CD4-positive, alpha-beta T cell (primary cell): ENCODE data around the gene EQTN. TPM values are rescaled to one million over a fixed set of nuclear protein-coding genes. Genes with fewer than 3 reads are reported as not detected.

Experiments used
- ATAC-seq: fragments of 200-7000 bp; cut with Tn5 transposase; one replicate; pipeline ENCODE4 v1.10.0; 2022; ENCODE audit warnings: mild to moderate bottlenecking; ENCODE audit not compliant: poor library complexity
- CTCF ChIA-PET: fragments of 350-600 bp; sonication (Branson Sonifier 250); formaldehyde crosslinking; loops from one replicate; lab custom pipeline; 2021; ENCODE audit warnings: antibody characterized with exemption, inconsistent platforms; lab: Charles Lee
- POLR2A ChIA-PET: fragments of 350-600 bp; sonication (Branson Sonifier 250); formaldehyde crosslinking; loops from one replicate; lab custom pipeline; 2021; ENCODE audit warnings: antibody characterized with exemption, inconsistent platforms; lab: Charles Lee
- DNase-seq, 14 experiments: peaks; one replicate each; pipeline ENCODE4 v3.0.0-alpha.2; 2013 to 2020; ENCODE audit warnings: mixed read lengths in 2 of 14
- H3K27ac ChIP-seq, 2 donors: one replicate each; pipeline versions ENCODE4 v1.5.1 to v1.7.0; 2013; ENCODE audit warnings: low read length in 2 of 2, low read depth in 1 of 2, mild to moderate bottlenecking in 1 of 2
- H3K27me3 ChIP-seq, 2 experiments: 1 replicate in 1 of 2; 2 replicates in 1 of 2; pipeline versions ENCODE4 v1.6.1 to v1.7.0; 2013; ENCODE audit warnings: low read length in 2 of 2, control low read depth in 1 of 2, mild to moderate bottlenecking in 1 of 2, moderate library complexity in 1 of 2; ENCODE audit not compliant: insufficient read depth in 2 of 2, control insufficient read depth in 1 of 2
- H3K36me3 ChIP-seq: one replicate; pipeline ENCODE4 v1.6.1; 2013; ENCODE audit warnings: low read length, control low read depth; ENCODE audit not compliant: insufficient read depth
- H3K4me1 ChIP-seq: one replicate; pipeline ENCODE4 v1.6.1; 2013; ENCODE audit warnings: low read length, control low read depth; ENCODE audit not compliant: insufficient read depth
- H3K4me3 ChIP-seq: one replicate; pipeline ENCODE4 v1.5.1; 2013; ENCODE audit warnings: mild to moderate bottlenecking, low read length, moderate library complexity
- H3K9me3 ChIP-seq, 2 experiments: 1 replicate in 1 of 2; 2 replicates in 1 of 2; pipeline versions ENCODE4 v1.6.1 to v1.7.0; 2013; ENCODE audit warnings: low read length in 2 of 2, mild to moderate bottlenecking in 2 of 2, control low read depth in 1 of 2, moderate library complexity in 1 of 2; ENCODE audit not compliant: control insufficient read depth in 1 of 2, insufficient read depth in 1 of 2
- H3K27ac Mint-ChIP-seq: one replicate; pipeline ENCODE4 v1.8.0; 2020; ENCODE audit warnings: mixed read lengths
- H3K27me3 Mint-ChIP-seq: one replicate; pipeline ENCODE4 v1.8.0; 2021; ENCODE audit warnings: mixed read lengths
- H3K36me3 Mint-ChIP-seq: one replicate; pipeline ENCODE4 v1.8.0; 2021; ENCODE audit warnings: low read depth, mixed read lengths
- H3K4me1 Mint-ChIP-seq: one replicate; pipeline ENCODE4 v1.8.0; 2021; ENCODE audit warnings: low read depth, mixed read lengths
- H3K4me3 Mint-ChIP-seq: one replicate; pipeline ENCODE4 v1.8.0; 2020; ENCODE audit warnings: mild to moderate bottlenecking, mixed read lengths
- H3K9me3 Mint-ChIP-seq: one replicate; pipeline ENCODE4 v1.8.0; 2020; ENCODE audit warnings: mixed read lengths
- intact Hi-C, 2 experiments: fragments of 100-400 bp; cut with DNase I in 1 of 2; cut with micrococcal nuclease in 1 of 2; formaldehyde crosslinking; loops; one replicate each; pipeline versions ENCODE4 v1.15.1 to v1.9.0; 2023 to 2025; cut with DNase I, micrococcal nuclease
- total RNA-seq, 174 experiments: library from RNA in 2 of 174; stranded (reverse) in 2 of 174; gene quantifications; one replicate each; pipeline ENCODE4 v1.2.3 and lab custom pipeline; 2021 to 2026
- TF ChIP-seq, protein P1 (sequence below): fragments of 200-600 bp; IDR thresholded peaks from one replicate; pipeline ENCODE4 v1.8.0; 2022; ENCODE audit warnings: antibody characterized with exemption, mild to moderate bottlenecking

The EQTN gene
- total RNA-seq, 2 experiments from 2014 or later: not detected

DNA sequence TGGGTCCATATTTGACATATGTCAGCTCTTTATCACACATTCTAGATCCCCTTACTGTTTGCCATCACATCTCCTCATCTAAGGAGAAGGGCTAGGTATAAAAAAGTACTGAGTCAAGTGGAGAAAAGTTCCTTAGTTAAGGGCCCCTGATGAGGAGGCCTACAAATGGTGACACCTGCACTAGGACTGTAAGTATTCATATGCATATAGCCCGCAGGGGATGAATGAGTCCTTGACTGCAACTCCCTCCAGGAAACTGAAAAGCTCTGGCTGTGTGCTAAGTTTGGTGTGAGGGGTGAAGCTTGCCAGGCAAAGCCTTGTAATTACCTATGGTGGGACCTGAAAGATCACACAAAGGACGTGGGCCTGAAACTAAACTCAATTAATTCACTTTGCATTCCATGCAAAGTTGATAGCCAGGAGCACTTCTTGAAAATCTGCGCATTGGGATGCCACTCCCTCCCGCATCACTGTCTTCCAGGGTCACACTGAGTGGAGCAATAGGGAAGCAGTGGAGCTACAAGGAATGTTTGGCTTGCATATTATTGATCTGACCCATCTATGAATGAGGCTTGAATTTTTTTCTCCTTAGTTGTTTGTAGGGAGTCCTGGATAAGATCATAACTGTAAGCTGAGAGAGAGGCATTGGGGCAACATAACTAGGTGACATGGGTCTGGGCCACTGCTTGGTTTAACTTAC is 11.9 kb upstream of the EQTN start:
- H3K27ac ChIP-seq: no peak overlapping the region
- Mint-ChIP-seq H3K27me3 (peaks cover 10% of the 10 kb centered on the region), H3K9me3 (no peaks in the 10 kb centered on the region), H3K36me3 (no peaks in the 10 kb centered on the region), H3K4me1 (no peaks in the 10 kb centered on the region), H3K27ac (no peak overlapping the region), H3K4me3 (no peak overlapping the region)
- ChIA-PET CTCF (no interaction called here), POLR2A (no interaction called here)
- ATAC-seq: no peak
- H3K36me3 ChIP-seq: no peaks in the 10 kb centered on the region
- no peaks in the 10 kb centered on the region for H3K27me3 ChIP-seq
- H3K9me3 ChIP-seq: no peaks in the 10 kb centered on the region
- H3K4me3 ChIP-seq: no peak overlapping the region
- no peaks in the 10 kb centered on the region for H3K4me1 ChIP-seq
- DNase-seq: no peak
- TF ChIP-seq, protein P1, sequence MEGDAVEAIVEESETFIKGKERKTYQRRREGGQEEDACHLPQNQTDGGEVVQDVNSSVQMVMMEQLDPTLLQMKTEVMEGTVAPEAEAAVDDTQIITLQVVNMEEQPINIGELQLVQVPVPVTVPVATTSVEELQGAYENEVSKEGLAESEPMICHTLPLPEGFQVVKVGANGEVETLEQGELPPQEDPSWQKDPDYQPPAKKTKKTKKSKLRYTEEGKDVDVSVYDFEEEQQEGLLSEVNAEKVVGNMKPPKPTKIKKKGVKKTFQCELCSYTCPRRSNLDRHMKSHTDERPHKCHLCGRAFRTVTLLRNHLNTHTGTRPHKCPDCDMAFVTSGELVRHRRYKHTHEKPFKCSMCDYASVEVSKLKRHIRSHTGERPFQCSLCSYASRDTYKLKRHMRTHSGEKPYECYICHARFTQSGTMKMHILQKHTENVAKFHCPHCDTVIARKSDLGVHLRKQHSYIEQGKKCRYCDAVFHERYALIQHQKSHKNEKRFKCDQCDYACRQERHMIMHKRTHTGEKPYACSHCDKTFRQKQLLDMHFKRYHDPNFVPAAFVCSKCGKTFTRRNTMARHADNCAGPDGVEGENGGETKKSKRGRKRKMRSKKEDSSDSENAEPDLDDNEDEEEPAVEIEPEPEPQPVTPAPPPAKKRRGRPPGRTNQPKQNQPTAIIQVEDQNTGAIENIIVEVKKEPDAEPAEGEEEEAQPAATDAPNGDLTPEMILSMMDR: no peak
- intact Hi-C loops: no loop called here

DNA sequence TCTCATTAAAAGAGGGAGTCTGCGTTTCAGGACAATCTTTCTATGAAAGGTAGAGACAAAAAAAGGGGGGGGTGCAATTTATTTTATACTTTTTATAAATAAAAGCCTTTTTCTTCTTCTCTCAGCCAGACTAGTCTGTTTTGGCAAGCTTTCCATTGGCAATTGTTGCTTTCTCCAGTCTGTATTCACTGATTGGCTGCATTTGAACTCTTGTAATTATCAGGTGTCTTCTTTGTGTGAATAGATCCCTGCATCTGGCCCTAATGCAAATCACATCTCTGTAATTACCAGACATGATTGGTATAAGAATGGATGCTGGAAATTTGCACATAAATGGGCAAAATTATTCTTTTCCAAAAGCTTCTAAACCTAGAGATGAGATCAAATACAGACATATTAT is 7.6 kb upstream of the EQTN start:
- CTCF ChIA-PET: no interaction called here

DNA sequence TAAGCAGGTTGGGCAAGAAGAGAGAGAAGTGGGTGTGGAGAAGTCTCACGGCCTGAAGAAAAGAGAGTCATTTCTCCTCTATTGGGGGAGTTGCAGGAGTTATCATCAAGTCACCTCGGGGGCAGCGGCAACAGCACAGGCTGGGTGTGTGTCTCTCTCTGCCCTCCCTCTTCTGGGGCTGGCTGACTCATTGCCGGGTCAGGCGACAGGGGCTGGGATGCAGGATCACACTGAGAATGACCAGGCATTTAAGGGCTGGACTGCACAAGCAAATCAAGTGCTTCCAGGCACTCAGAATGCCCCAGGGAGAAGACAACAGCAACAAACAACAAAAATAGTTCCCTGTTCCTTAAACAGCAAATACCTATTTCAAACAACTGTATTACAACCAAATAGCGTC is 6.3 kb upstream of the EQTN start:
- Mint-ChIP-seq H3K36me3 (no peaks in the 10 kb centered on the region), H3K4me1 (no peaks in the 10 kb centered on the region), H3K27ac (no peak overlapping the region), H3K4me3 (no peak overlapping the region), H3K9me3 (no peaks in the 10 kb centered on the region), H3K27me3 (peaks cover 10% of the 10 kb centered on the region)
- CTCF ChIA-PET: no interaction called here
- ATAC-seq (no peak), DNase-seq (no peak)
- TF ChIP-seq, protein P1: no peak
- H3K27ac ChIP-seq: no peak overlapping the region
- no peaks in the 10 kb centered on the region for H3K36me3 ChIP-seq
- H3K4me3 ChIP-seq: no peak overlapping the region
- H3K4me1 ChIP-seq: no peaks in the 10 kb centered on the region
- POLR2A ChIA-PET: no interaction called here
- H3K9me3 ChIP-seq: no peaks in the 10 kb centered on the region
- no peaks in the 10 kb centered on the region for H3K27me3 ChIP-seq
- intact Hi-C loops: no loop called here

More for the DNA sequence above, 7.6 kb upstream of the EQTN start:
- POLR2A ChIA-PET: no interaction called here
- Histone ChIP-seq H3K36me3 (no peaks in the 10 kb centered on the region), H3K4me3 (no peak overlapping the region), H3K27me3 (no peaks in the 10 kb centered on the region), H3K9me3 (no peaks in the 10 kb centered on the region), H3K4me1 (no peaks in the 10 kb centered on the region), H3K27ac (no peak overlapping the region)
- intact Hi-C loops: no loop called here
- Mint-ChIP-seq H3K27ac (no peak overlapping the region), H3K9me3 (no peaks in the 10 kb centered on the region), H3K27me3 (peaks cover 10% of the 10 kb centered on the region), H3K4me1 (no peaks in the 10 kb centered on the region), H3K4me3 (no peak overlapping the region), H3K36me3 (no peaks in the 10 kb centered on the region)
- DNase-seq: no peak
- TF ChIP-seq, protein P1: no peak
- no peak for ATAC-seq
